Testis (tissue), 2 donors: ENCODE data around the gene CHCHD3.

Experiments
- POLR2A ChIP-seq: fragments of 450-650 bp; IDR thresholded peaks from one replicate; pipeline ENCODE4 v1.6.1; 2017; ENCODE audit warnings: antibody characterized with exemption, mild to moderate bottlenecking, moderate library complexity
- TF ChIP-seq, protein P1 (sequence below), 3 experiments: fragments of 450-650 bp in 2 of 3; fragments of 200-600 bp in 1 of 3; sonication (generic) in 1 of 3; IDR thresholded peaks; one replicate each; pipeline ENCODE4 v1.5.1; 2016 to 2019; ENCODE audit warnings: antibody characterized with exemption in 3 of 3, mild to moderate bottlenecking in 2 of 3, moderate library complexity in 1 of 3

DNA sequence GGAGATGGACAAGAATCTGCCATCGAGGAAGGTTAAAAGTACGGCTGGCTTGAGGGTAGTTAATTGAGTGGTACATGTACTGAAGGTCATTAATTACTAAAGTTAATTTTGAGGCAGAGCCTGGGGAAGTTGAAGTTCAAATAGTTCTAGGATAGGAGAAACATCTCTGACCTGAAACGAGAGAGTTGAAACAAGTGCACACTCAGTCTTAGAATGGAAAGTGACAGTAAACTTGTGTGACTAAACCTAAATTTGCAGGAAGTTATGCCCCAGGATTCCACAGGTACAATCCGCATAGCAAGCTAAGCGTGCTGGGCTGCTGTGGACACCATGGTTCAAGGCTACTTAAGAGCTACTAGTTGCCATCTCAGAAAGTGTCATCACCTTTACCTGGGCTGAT is 209.9 kb downstream of the CHCHD3 start:
- TF ChIP-seq, protein P1, sequence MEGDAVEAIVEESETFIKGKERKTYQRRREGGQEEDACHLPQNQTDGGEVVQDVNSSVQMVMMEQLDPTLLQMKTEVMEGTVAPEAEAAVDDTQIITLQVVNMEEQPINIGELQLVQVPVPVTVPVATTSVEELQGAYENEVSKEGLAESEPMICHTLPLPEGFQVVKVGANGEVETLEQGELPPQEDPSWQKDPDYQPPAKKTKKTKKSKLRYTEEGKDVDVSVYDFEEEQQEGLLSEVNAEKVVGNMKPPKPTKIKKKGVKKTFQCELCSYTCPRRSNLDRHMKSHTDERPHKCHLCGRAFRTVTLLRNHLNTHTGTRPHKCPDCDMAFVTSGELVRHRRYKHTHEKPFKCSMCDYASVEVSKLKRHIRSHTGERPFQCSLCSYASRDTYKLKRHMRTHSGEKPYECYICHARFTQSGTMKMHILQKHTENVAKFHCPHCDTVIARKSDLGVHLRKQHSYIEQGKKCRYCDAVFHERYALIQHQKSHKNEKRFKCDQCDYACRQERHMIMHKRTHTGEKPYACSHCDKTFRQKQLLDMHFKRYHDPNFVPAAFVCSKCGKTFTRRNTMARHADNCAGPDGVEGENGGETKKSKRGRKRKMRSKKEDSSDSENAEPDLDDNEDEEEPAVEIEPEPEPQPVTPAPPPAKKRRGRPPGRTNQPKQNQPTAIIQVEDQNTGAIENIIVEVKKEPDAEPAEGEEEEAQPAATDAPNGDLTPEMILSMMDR (IDR thresholded peaks at IDR 0.05): no peak
- no peak for TF ChIP-seq POLR2A
